ENCODE data around the gene RFPL3. TPM values are rescaled to one million over a fixed set of nuclear protein-coding genes. Genes with fewer than 3 reads are reported as not detected.

Gene RFPL3
- polyA plus RNA-seq, 3 donors, result not detected

DNA sequence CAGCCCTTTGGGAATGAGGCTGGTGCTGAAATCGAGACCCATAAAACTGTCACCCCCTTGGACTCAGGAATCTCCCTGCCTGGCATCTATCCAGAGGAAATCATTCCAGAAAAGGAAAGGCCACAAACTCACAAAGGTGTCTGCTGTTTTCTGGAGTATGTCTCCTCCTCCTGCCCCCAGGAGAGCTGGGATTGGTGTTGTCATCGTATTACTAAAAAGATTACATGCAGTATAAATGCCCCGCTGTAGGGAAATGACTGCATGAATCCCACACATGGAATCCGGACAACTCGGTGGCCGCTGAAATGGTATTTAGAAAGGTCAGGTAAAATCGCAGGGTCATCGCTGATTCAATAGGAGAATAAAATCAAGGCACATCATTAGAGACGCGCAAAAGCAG is 18.9 kb upstream of the RFPL3 start:
- Mint-ChIP-seq H3K4me1 (no peaks in the 10 kb centered on the region), H3K9me3 (no peaks in the 10 kb centered on the region), H3K36me3 (no peaks in the 10 kb centered on the region), H3K4me3 (no peak overlapping the region), H3K27me3 (ENCODE audit: low read depth in 3 of 3) (peaks cover 9 to 25% (median 14%) of the 10 kb centered on the region in 3 donors), H3K27ac (no peak overlapping the region)
- Histone ChIP-seq H3K9ac (ENCODE audit: insufficient read depth, low read length, poor library complexity, severe bottlenecking) (no peak overlapping the region), H2AFZ (ENCODE audit: insufficient read depth, low read depth, low read length, poor library complexity, severe bottlenecking) (no peak overlapping the region), H3K27ac (ENCODE audit: low read depth in 1 of 2, low read length in 2 of 2) (no peak overlapping the region), H3K4me2 (replicated peaks; ENCODE audit: extremely low read depth, low read length, poor library complexity, severe bottlenecking) (no peak overlapping the region), H3K79me2 (ENCODE audit: insufficient read depth, low read length) (no peaks in the 10 kb centered on the region), H3K4me1 (ENCODE audit: control insufficient read depth in 1 of 2, insufficient read depth in 2 of 2, low read length in 2 of 2) (no peaks in the 10 kb centered on the region), H4K20me1 (ENCODE audit: insufficient read depth, low read length) (no peaks in the 10 kb centered on the region), H3K36me3 (replicated peaks in 1 of 2; ENCODE audit: control insufficient read depth in 1 of 2, insufficient read depth in 2 of 2, low read length in 2 of 2) (no peaks in the 10 kb centered on the region), H3K9me3 (replicated peaks in 1 of 2; ENCODE audit: control insufficient read depth in 1 of 2, insufficient read depth in 1 of 2, low read length in 2 of 2) (no peaks in the 10 kb centered on the region), H3K27me3 (ENCODE audit: control insufficient read depth in 2 of 2, insufficient read depth in 2 of 2, low read length in 2 of 2) (peaks cover under 1 to 5% of the 10 kb centered on the region in 2 donors), H3K4me3 (replicated peaks in 1 of 3; ENCODE audit: low read depth in 2 of 3, low read length in 3 of 3) (no peak overlapping the region)
- TF ChIP-seq, protein P1, sequence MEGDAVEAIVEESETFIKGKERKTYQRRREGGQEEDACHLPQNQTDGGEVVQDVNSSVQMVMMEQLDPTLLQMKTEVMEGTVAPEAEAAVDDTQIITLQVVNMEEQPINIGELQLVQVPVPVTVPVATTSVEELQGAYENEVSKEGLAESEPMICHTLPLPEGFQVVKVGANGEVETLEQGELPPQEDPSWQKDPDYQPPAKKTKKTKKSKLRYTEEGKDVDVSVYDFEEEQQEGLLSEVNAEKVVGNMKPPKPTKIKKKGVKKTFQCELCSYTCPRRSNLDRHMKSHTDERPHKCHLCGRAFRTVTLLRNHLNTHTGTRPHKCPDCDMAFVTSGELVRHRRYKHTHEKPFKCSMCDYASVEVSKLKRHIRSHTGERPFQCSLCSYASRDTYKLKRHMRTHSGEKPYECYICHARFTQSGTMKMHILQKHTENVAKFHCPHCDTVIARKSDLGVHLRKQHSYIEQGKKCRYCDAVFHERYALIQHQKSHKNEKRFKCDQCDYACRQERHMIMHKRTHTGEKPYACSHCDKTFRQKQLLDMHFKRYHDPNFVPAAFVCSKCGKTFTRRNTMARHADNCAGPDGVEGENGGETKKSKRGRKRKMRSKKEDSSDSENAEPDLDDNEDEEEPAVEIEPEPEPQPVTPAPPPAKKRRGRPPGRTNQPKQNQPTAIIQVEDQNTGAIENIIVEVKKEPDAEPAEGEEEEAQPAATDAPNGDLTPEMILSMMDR (IDR thresholded peaks at IDR 0.05), result no peak
- intact Hi-C loops (cut with micrococcal nuclease), result no loop called here
- 92% methylated on average over 9 of the region's 10 CpGs for WGBS (ENCODE audit: insufficient coverage)
- DNase-seq, result no peak

DNA sequence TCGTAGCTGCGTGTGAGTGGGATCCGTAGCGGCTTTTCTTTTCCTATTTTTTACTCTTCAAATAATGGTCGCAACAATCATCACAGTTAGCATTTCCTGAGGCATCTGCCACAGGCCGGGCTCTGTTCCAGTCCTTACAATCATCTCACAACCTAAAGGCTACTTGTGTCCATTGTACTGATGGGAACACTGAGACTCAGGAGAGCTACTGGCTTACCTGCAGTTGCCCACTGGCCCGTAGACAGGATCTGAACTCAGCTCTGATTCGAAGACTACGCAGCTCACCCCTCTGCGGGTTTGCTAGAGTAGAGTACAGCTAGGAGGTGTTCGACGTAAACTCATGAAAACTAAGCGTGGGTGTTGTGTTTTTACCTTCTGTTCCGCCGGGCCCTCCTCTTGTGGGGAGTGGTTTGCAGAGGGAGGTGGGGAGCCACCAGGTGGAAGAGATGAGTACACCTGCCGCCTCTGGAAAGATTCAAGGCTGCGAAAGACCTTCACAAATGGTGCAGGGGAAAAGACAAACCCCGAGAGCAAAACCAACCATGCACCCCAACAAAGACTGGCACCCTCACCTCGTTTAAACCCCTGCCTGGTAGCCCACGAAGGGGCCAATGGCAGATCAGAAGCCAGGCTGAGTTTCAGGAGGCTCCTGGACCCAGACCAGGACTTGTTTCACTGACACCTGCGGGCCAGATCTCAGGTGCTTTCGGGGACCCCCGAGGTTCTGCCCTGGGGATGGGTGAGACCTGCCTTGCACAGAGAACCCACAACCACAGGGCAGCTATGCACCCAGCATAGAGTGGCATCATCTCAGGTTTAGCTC is 18.3 kb upstream of the RFPL3 start:
- Histone ChIP-seq H3K27me3 (ENCODE audit: control insufficient read depth in 2 of 2, insufficient read depth in 2 of 2, low read length in 2 of 2) (peaks cover 3 to 11% of the 10 kb centered on the region in 2 donors), H3K4me3 (replicated peaks in 1 of 3; ENCODE audit: low read depth in 2 of 3, low read length in 3 of 3) (no peak overlapping the region), H2AFZ (ENCODE audit: insufficient read depth, low read depth, low read length, poor library complexity, severe bottlenecking) (no peak overlapping the region), H3K4me1 (ENCODE audit: control insufficient read depth in 1 of 2, insufficient read depth in 2 of 2, low read length in 2 of 2) (no peaks in the 10 kb centered on the region), H4K20me1 (ENCODE audit: insufficient read depth, low read length) (no peaks in the 10 kb centered on the region), H3K9me3 (replicated peaks in 1 of 2; ENCODE audit: control insufficient read depth in 1 of 2, insufficient read depth in 1 of 2, low read length in 2 of 2) (no peaks in the 10 kb centered on the region), H3K27ac (ENCODE audit: low read depth in 1 of 2, low read length in 2 of 2) (no peak overlapping the region), H3K9ac (ENCODE audit: insufficient read depth, low read length, poor library complexity, severe bottlenecking) (no peak overlapping the region), H3K79me2 (ENCODE audit: insufficient read depth, low read length) (no peaks in the 10 kb centered on the region), H3K4me2 (replicated peaks; ENCODE audit: extremely low read depth, low read length, poor library complexity, severe bottlenecking) (no peak overlapping the region), H3K36me3 (replicated peaks in 1 of 2; ENCODE audit: control insufficient read depth in 1 of 2, insufficient read depth in 2 of 2, low read length in 2 of 2) (no peaks in the 10 kb centered on the region)
- Mint-ChIP-seq H3K4me1 (no peaks in the 10 kb centered on the region), H3K4me3 (no peak overlapping the region), H3K27ac (peak overlapping the region in 1 of 7 donors; percentile 5), H3K27me3 (ENCODE audit: low read depth in 3 of 3) (peaks cover 11 to 27% (median 15%) of the 10 kb centered on the region in 3 donors), H3K9me3 (no peaks in the 10 kb centered on the region), H3K36me3 (no peaks in the 10 kb centered on the region)
- 87% methylated on average over 17 of the region's 23 CpGs for WGBS (ENCODE audit: insufficient coverage)
- intact Hi-C loops (cut with micrococcal nuclease), result no loop called here
- DNase-seq, result no peak
- TF ChIP-seq, protein P1 (IDR thresholded peaks at IDR 0.05), result no peak
